SH-SY5Y (cell line): ENCODE measurements around the gene LITAFD.

Experiments
- GATA2 ChIP-seq: IDR thresholded peaks from 2 replicates; pipeline ENCODE4 v1.6.1; 2011; ENCODE audit warnings: mild to moderate bottlenecking, low read depth, low read length
- GATA3 ChIP-seq: IDR thresholded peaks from 2 replicates; pipeline ENCODE4 v1.6.1; 2011; ENCODE audit warnings: low read depth, mild to moderate bottlenecking, low read length, moderate library complexity

Gene LITAFD

GRCh38 chr16:8934601-8935000 is 52.5 kb downstream of the LITAFD start:
- TF ChIP-seq GATA3 (no peak), GATA2 (no peak)
